ENCODE results near the gene CLSTN2. TPM values are rescaled to one million over a fixed set of nuclear protein-coding genes. Genes with fewer than 3 reads are reported as not detected.

The CLSTN2 gene
- total and polyA plus RNA-seq, 2 donors from 2014 or later: 2.0 to 12.0 TPM

DNA sequence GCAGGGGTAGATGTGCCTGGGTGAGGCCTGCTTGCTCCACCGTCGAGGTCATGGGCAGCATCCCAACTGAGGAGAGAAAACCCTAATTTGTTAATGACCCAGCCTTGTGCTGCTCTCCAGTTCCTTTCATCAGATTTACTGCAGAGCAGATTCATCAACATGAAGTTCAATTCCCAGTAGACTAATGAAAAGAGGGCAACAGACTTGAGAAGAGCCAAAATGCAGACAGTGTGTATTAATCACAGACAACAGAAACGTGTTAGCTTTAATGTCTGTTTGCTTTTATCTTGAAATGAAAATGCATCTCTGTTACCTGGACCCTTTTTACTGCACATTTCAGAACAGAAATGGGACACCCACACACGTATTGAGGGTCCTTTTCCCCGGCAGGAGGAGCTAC is 639.4 kb downstream of the CLSTN2 start:
- H3K9ac ChIP-seq (ENCODE audit: low read length in 3 of 3): no peak overlapping the region
- H3K27ac ChIP-seq (ENCODE audit: low read depth in 2 of 2, low read length in 2 of 2): no peak overlapping the region
- H3K27me3 ChIP-seq (ENCODE audit: control insufficient read depth, insufficient read depth, low read length): no peaks in the 10 kb centered on the region
- TF ChIP-seq, protein P1, sequence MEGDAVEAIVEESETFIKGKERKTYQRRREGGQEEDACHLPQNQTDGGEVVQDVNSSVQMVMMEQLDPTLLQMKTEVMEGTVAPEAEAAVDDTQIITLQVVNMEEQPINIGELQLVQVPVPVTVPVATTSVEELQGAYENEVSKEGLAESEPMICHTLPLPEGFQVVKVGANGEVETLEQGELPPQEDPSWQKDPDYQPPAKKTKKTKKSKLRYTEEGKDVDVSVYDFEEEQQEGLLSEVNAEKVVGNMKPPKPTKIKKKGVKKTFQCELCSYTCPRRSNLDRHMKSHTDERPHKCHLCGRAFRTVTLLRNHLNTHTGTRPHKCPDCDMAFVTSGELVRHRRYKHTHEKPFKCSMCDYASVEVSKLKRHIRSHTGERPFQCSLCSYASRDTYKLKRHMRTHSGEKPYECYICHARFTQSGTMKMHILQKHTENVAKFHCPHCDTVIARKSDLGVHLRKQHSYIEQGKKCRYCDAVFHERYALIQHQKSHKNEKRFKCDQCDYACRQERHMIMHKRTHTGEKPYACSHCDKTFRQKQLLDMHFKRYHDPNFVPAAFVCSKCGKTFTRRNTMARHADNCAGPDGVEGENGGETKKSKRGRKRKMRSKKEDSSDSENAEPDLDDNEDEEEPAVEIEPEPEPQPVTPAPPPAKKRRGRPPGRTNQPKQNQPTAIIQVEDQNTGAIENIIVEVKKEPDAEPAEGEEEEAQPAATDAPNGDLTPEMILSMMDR (IDR thresholded peaks at IDR 0.05; ENCODE audit: borderline replicate concordance, extremely low read depth, insufficient read depth): no peak
- FAIRE-seq: no peak
- intact Hi-C loops (cut with DNase I): no loop called here
- no peaks in the 10 kb centered on the region for H3K36me3 ChIP-seq (ENCODE audit: control insufficient read depth in 2 of 3, insufficient read depth in 3 of 3, low read length in 3 of 3)
- no peaks in the 10 kb centered on the region for H3K9me3 ChIP-seq (ENCODE audit: control insufficient read depth in 2 of 3, insufficient read depth in 1 of 3, low read length in 3 of 3)
- peak in 2 of 5 donors; percentile 10 to 69 for DNase-seq
- peaks cover 0 to 6% (median 6%) of the 10 kb centered on the region in 3 donors for H3K4me1 ChIP-seq (ENCODE audit: control insufficient read depth in 2 of 3, insufficient read depth in 2 of 3, low read depth in 1 of 3, low read length in 3 of 3)
- no peak overlapping the region for H3K4me3 ChIP-seq (ENCODE audit: low read length in 3 of 3)

GRCh38 chr3:140576449-140576848 is 641.5 kb downstream of the CLSTN2 start:
- H3K36me3 ChIP-seq (ENCODE audit: control insufficient read depth in 2 of 3, insufficient read depth in 3 of 3, low read length in 3 of 3): no peaks in the 10 kb centered on the region
- TF ChIP-seq, protein P1 (IDR thresholded peaks at IDR 0.05; ENCODE audit: borderline replicate concordance, extremely low read depth, insufficient read depth): no peak
- no peaks in the 10 kb centered on the region for H3K27me3 ChIP-seq (ENCODE audit: control insufficient read depth, insufficient read depth, low read length)
- peaks cover 0 to 6% (median 6%) of the 10 kb centered on the region in 3 donors for H3K4me1 ChIP-seq (ENCODE audit: control insufficient read depth in 2 of 3, insufficient read depth in 2 of 3, low read depth in 1 of 3, low read length in 3 of 3)
- no peak overlapping the region for H3K4me3 ChIP-seq (ENCODE audit: low read length in 3 of 3)
- FAIRE-seq (no peak), DNase-seq (no peak)
- H3K9me3 ChIP-seq (ENCODE audit: control insufficient read depth in 2 of 3, insufficient read depth in 1 of 3, low read length in 3 of 3): no peaks in the 10 kb centered on the region
- H3K27ac ChIP-seq (ENCODE audit: low read depth in 2 of 2, low read length in 2 of 2): no peak overlapping the region
- no peak overlapping the region for H3K9ac ChIP-seq (ENCODE audit: low read length in 3 of 3)
- intact Hi-C loops (cut with DNase I): no loop called here

- FAIRE-seq (no peak), DNase-seq (no peak)
- peaks cover 0 to 4% (median 3%) of the 10 kb centered on the region in 3 donors for H3K4me1 ChIP-seq (ENCODE audit: control insufficient read depth in 2 of 3, insufficient read depth in 2 of 3, low read depth in 1 of 3, low read length in 3 of 3)
- intact Hi-C loops (cut with DNase I): no loop called here
- no peak overlapping the region for H3K27ac ChIP-seq (ENCODE audit: low read depth in 2 of 2, low read length in 2 of 2)
- no peak overlapping the region for H3K4me3 ChIP-seq (ENCODE audit: low read length in 3 of 3)
- H3K9ac ChIP-seq (ENCODE audit: low read length in 3 of 3): no peak overlapping the region
- H3K27me3 ChIP-seq (ENCODE audit: control insufficient read depth, insufficient read depth, low read length): no peaks in the 10 kb centered on the region
- H3K9me3 ChIP-seq (ENCODE audit: control insufficient read depth in 2 of 3, insufficient read depth in 1 of 3, low read length in 3 of 3): no peaks in the 10 kb centered on the region
- no peaks in the 10 kb centered on the region for H3K36me3 ChIP-seq (ENCODE audit: control insufficient read depth in 2 of 3, insufficient read depth in 3 of 3, low read length in 3 of 3)
- TF ChIP-seq, protein P1 (IDR thresholded peaks at IDR 0.05; ENCODE audit: borderline replicate concordance, extremely low read depth, insufficient read depth): no peak
Observed at GRCh38 chr3:140577911-140578310, 642.9 kb downstream of the CLSTN2 start.

GRCh38 chr3:140579260-140579659 is 644.3 kb downstream of the CLSTN2 start:
- no peak for DNase-seq
- H3K27me3 ChIP-seq (ENCODE audit: control insufficient read depth, insufficient read depth, low read length): no peaks in the 10 kb centered on the region
- no peaks in the 10 kb centered on the region for H3K4me1 ChIP-seq (ENCODE audit: control insufficient read depth in 2 of 3, insufficient read depth in 2 of 3, low read depth in 1 of 3, low read length in 3 of 3)
- no peaks in the 10 kb centered on the region for H3K36me3 ChIP-seq (ENCODE audit: control insufficient read depth in 2 of 3, insufficient read depth in 3 of 3, low read length in 3 of 3)
- H3K4me3 ChIP-seq (ENCODE audit: low read length in 3 of 3): no peak overlapping the region
- H3K9me3 ChIP-seq (ENCODE audit: control insufficient read depth in 2 of 3, insufficient read depth in 1 of 3, low read length in 3 of 3): no peaks in the 10 kb centered on the region
- H3K27ac ChIP-seq (ENCODE audit: low read depth in 2 of 2, low read length in 2 of 2): no peak overlapping the region
- TF ChIP-seq, protein P1 (IDR thresholded peaks at IDR 0.05; ENCODE audit: borderline replicate concordance, extremely low read depth, insufficient read depth): no peak
- FAIRE-seq: no peak
- intact Hi-C loops (cut with DNase I): no loop called here
- no peak overlapping the region for H3K9ac ChIP-seq (ENCODE audit: low read length in 3 of 3)

Measured in kidney (tissue), 14 donors.